Measurements from ENCODE around the gene APH1A. TPM values are rescaled to one million over a fixed set of nuclear protein-coding genes. Genes with fewer than 3 reads are reported as not detected.
A peak's percentile ranks its signal among the peaks of the same experiment; 100 is the strongest.

Gene APH1A
- total and polyA plus RNA-seq, 9 of the 15 experiments (the other 6 are each of a cell fraction or from before 2014, with no cell fraction given) = 5.6 to 123 (median 77.0) TPM

GRCh38 chr1:150269451-150269850, 635 bp upstream of the APH1A start:
- ChIA-PET POLR2A (interaction anchor here (0.6 to 1.5 kb wide), 8 partner anchors 10 to 426 kb away, joined by 3 to 5 read pairs (median 3); no protein-coding TSS in a partner anchor), CTCF (ENCODE audit: low intra/inter-chr PET ratio) (no interaction called here)
- ATAC-seq (no peak), DNase-seq (ENCODE audit: extremely low read depth in 1 of 4, low spot score in 3 of 4) (no peak), FAIRE-seq (no peak)
- Histone ChIP-seq H3K79me2 (ENCODE audit: control insufficient read depth, insufficient read depth, low read length) (peaks cover 21% of the 10 kb centered on the region), H3K9ac (ENCODE audit: insufficient read depth in 1 of 2, low read depth in 2 of 2, low read length in 2 of 2) (peak overlapping the region in 1 of 2 experiments; percentile 80; a peak in 2 of 4 replicates), H2AFZ (ENCODE audit: low read depth, low read length) (peak overlapping the region; percentile 94), H3K9me1 (ENCODE audit: control insufficient read depth, insufficient read depth, low read length) (no peaks in the 10 kb centered on the region), H3K4me1 (replicated peaks in 1 of 2; ENCODE audit: control insufficient read depth in 2 of 2, insufficient read depth in 2 of 2, low read length in 2 of 2) (peaks cover 13 to 26% of the 10 kb centered on the region in 2 experiments), H3K36me3 (ENCODE audit: control insufficient read depth, insufficient read depth, low read length) (peaks cover 32% of the 10 kb centered on the region), H3K9me3 (replicated peaks; ENCODE audit: control insufficient read depth, insufficient read depth, low read depth, low read length) (no peaks in the 10 kb centered on the region), H3K27me3 (ENCODE audit: control insufficient read depth in 2 of 2, insufficient read depth in 2 of 2, low read length in 2 of 2) (no peaks in the 10 kb centered on the region), H3K4me2 (ENCODE audit: insufficient read depth, low read length) (peak overlapping the region; percentile 97), H3K27ac (ENCODE audit: extremely low read depth, low read depth, low read length) (peak overlapping the region; percentile 86), H3K4me3 (peak overlapping the region; percentile 92), H4K20me1 (replicated peaks; ENCODE audit: control insufficient read depth, insufficient read depth, low read length) (no peaks in the 10 kb centered on the region)
- 0 out of 2 replicates have a peak, but pooled peaks have one; percentile 13 for TF ChIP-seq ARID4B (CRISPR knock-in tag; IDR thresholded peaks at IDR 0.05)
- TF ChIP-seq SPI1 (IDR thresholded peaks at IDR 0.05; ENCODE audit: borderline replicate concordance, low read depth, low read length) = no peak
- intact Hi-C loops (cut with micrococcal nuclease) = loop anchor here (5.0 kb wide), 1 partner anchor 93 kb away; the partner anchor contains the start of gene RPRD2
- in situ Hi-C loops (cut with MboI) = no loop called here
- WGBS (ENCODE audit: insufficient coverage, low coverage, missing lambda C conversion rate) = 52% methylated on average over 10 of the region's 10 CpGs
- TSS peak; percentile 88 for BruUV-seq (replicated peaks)

Data from K562 (cell line).